Left renal pelvis (tissue), 4 donors: ENCODE data around the gene FITM2. TPM values are rescaled to one million over a fixed set of nuclear protein-coding genes. Genes with fewer than 3 reads are reported as not detected.

Experiments used
- DNase-seq, 4 donors: peaks; one replicate each; pipeline ENCODE4 v3.0.0-alpha.2; 2013; ENCODE audit warnings: low read depth in 4 of 4, low spot score in 3 of 4
- polyA plus RNA-seq, 4 donors: library from polyadenylated mRNA; unstranded; fragments of 120-200 nt; gene quantifications; one replicate each; pipeline ENCODE4 v1.2.1, GENCODE V29; 2013; ENCODE audit not compliant: insufficient read length in 4 of 4

Gene FITM2
- polyA plus RNA-seq, 4 donors, result 7.4 to 8.9 (median 8.5) TPM

GRCh38 chr20:44284032-44284431, 27.0 kb downstream of the FITM2 start:
- no peak for DNase-seq

- DNase-seq, result no peak
Measured at GRCh38 chr20:44282192-44282591, 28.8 kb downstream of the FITM2 start.

- no peak for DNase-seq
Measured at GRCh38 chr20:44280387-44280786, 30.6 kb downstream of the FITM2 start.

GRCh38 chr20:44279228-44279627, 31.8 kb downstream of the FITM2 start:
- no peak for DNase-seq

GRCh38 chr20:44274303-44275017, 36.5 kb downstream of the FITM2 start:
- DNase-seq, result no peak

- no peak for DNase-seq
Measured at GRCh38 chr20:44273231-44274215, 37.5 kb downstream of the FITM2 start.

GRCh38 chr20:44271915-44272663, 38.9 kb downstream of the FITM2 start:
- DNase-seq, result no peak

GRCh38 chr20:44268802-44269201, 42.2 kb downstream of the FITM2 start:
- no peak for DNase-seq

- DNase-seq, result no peak
Measured at GRCh38 chr20:44264287-44264686, 46.7 kb downstream of the FITM2 start.

GRCh38 chr20:44258226-44258890, 52.6 kb downstream of the FITM2 start:
- DNase-seq, result no peak

- no peak for DNase-seq
Measured at GRCh38 chr20:44256961-44257360, 54.0 kb downstream of the FITM2 start.

- DNase-seq, result no peak
Measured at GRCh38 chr20:44255942-44256341, 55.1 kb downstream of the FITM2 start.

- no peak for DNase-seq
Measured at GRCh38 chr20:44254073-44254472, 56.9 kb downstream of the FITM2 start.

- DNase-seq, result no peak
Measured at GRCh38 chr20:44253528-44253927, 57.5 kb downstream of the FITM2 start.

Other genes starting within 250 kb of the FITM2 start
- gene JPH2, start 124.0 kb downstream of the FITM2 start, polyA plus RNA-seq, result 1 to 10 TPM in 3 of 4 donors, under 1 TPM in 1; 0.98 to 1.8 (median 1.3) TPM
- 10 to 100 TPM; 40.6 to 52.0 (median 48.5) TPM for gene OSER1, start 100.4 kb downstream of the FITM2 start, polyA plus RNA-seq
- gene GDAP1L1, start 63.9 kb downstream of the FITM2 start, polyA plus RNA-seq, result under 1 TPM; 0.27 to 0.75 (median 0.37) TPM
- under 1 TPM in 2 of 4 donors, not detected in 2; 0.47 to 0.90 TPM for gene R3HDML, start 25.8 kb upstream of the FITM2 start, polyA plus RNA-seq
- gene HNF4A, start 44.5 kb upstream of the FITM2 start, polyA plus RNA-seq, result 10 to 100 TPM in 3 of 4 donors, under 1 TPM in 1; 0.90 to 51.8 (median 40.6) TPM
- 10 to 100 TPM; 13.2 to 14.1 (median 13.7) TPM for gene TTPAL, start 164.7 kb upstream of the FITM2 start, polyA plus RNA-seq
- gene SERINC3, start 210.9 kb upstream of the FITM2 start, polyA plus RNA-seq, result 10 to 100 TPM; 69.2 to 78.7 (median 73.4) TPM